SK-N-DZ (cell line): ENCODE measurements around the gene YY2. TPM values are rescaled to one million over a fixed set of nuclear protein-coding genes. Genes with fewer than 3 reads are reported as not detected.
"Not testable (repeated sequence)": the region's sequence is repeated elsewhere in the genome, so short reads cannot be mapped to it uniquely, and the experiment has no call there.

ENCODE experiments used
- DNase-seq: peaks from one replicate; pipeline ENCODE4 v3.0.0-alpha.2; 2015; ENCODE audit warnings: low spot score
- polyA plus RNA-seq, 2 experiments: library from polyadenylated mRNA; depleted of rRNA; stranded (reverse); fragments of >200 nt; gene quantifications; 2 replicates each; pipeline ENCODE4 v1.2.3, GENCODE V29; 2014

The YY2 gene
- 0.78 and 0.94 TPM in 2 replicates for polyA plus RNA-seq (2014; cell fraction: cytosol; rRNA removed)
- 1.2 and 2.8 TPM in 2 replicates for polyA plus RNA-seq (2014; cell fraction: nucleus; rRNA removed)

GRCh38 chrX:21855937-21856415, at the start of gene YY2:
Gene YY2 (plus strand): TSS chrX:21855987. CDS start chrX:21856485, 498 bp downstream.
- DNase-seq: no peak

- no peak for DNase-seq
Observed at GRCh38 chrX:21806691-21807090, 49.1 kb upstream of the YY2 start.

- no peak for DNase-seq
Observed at GRCh38 chrX:21811832-21812231, 44.0 kb upstream of the YY2 start.

GRCh38 chrX:21812628-21813027, 43.2 kb upstream of the YY2 start:
- no peak for DNase-seq

- no peak for DNase-seq
Observed at GRCh38 chrX:21813612-21814368, 42.0 kb upstream of the YY2 start.

GRCh38 chrX:21816136-21816535, 39.7 kb upstream of the YY2 start:
- no peak for DNase-seq

- not testable (repeated sequence) for DNase-seq
Observed at GRCh38 chrX:21820170-21820569, 35.6 kb upstream of the YY2 start.

- no peak for DNase-seq
Observed at GRCh38 chrX:21821875-21822274, 33.9 kb upstream of the YY2 start.

- no peak for DNase-seq
Observed at GRCh38 chrX:21831496-21831895, 24.3 kb upstream of the YY2 start.

- no peak for DNase-seq
Observed at GRCh38 chrX:21837056-21837455, 18.7 kb upstream of the YY2 start.

GRCh38 chrX:21838937-21839333, 16.9 kb upstream of the YY2 start:
- no peak for DNase-seq

GRCh38 chrX:21839334-21840192, 16.2 kb upstream of the YY2 start, which contains the start of gene MBTPS2:
Gene MBTPS2 (plus strand): TSS chrX:21839617. CDS start chrX:21839735, 118 bp downstream.
- DNase-seq: peak; percentile 87

- no peak for DNase-seq
Observed at GRCh38 chrX:21840193-21840545, 15.6 kb upstream of the YY2 start.

GRCh38 chrX:21843179-21843578, 12.6 kb upstream of the YY2 start:
- no peak for DNase-seq

- DNase-seq: no peak
Observed at GRCh38 chrX:21845096-21845495, 10.7 kb upstream of the YY2 start.

GRCh38 chrX:21847342-21847741, 8.4 kb upstream of the YY2 start:
- DNase-seq: no peak

- no peak for DNase-seq
Observed at GRCh38 chrX:21853578-21853977, 2.2 kb upstream of the YY2 start.

GRCh38 chrX:21856504-21856903, 717 bp downstream of the YY2 start:
- DNase-seq: no peak

- DNase-seq: no peak
Observed at GRCh38 chrX:21863241-21863640, 7.5 kb downstream of the YY2 start.

GRCh38 chrX:21865436-21865835, 9.6 kb downstream of the YY2 start:
- DNase-seq: no peak

- no peak for DNase-seq
Observed at GRCh38 chrX:21870494-21870893, 14.7 kb downstream of the YY2 start.

- DNase-seq: no peak
Observed at GRCh38 chrX:21873063-21873775, 17.4 kb downstream of the YY2 start.
